Panc1 (cell line): Measurements from ENCODE around the gene AKAP12. TPM values are rescaled to one million over a fixed set of nuclear protein-coding genes. Genes with fewer than 3 reads are reported as not detected.

ENCODE experiments used
- ATAC-seq: fragments of 200-7000 bp; cut with Tn5 transposase; 2 replicates; pipeline ENCODE4 v1.9.1; 2020; ENCODE audit warnings: mild to moderate bottlenecking, moderate library complexity
- BruUV-seq: library from RNA; stranded (reverse); fragments of 400-500 nt; replicated peaks from 2 replicates; lab custom pipeline; 2021; lab: Mats Ljungman, UMichigan
- CTCF ChIA-PET: fragments of 300-600 bp; sonication (Branson Sonifier 250); formaldehyde crosslinking; loops from one replicate; lab custom pipeline; 2022; ENCODE audit warnings: antibody characterized with exemption; lab: Charles Lee
- POLR2A ChIA-PET: fragments of 300-600 bp; sonication (Branson Sonifier 250); formaldehyde crosslinking; loops from one replicate; lab custom pipeline; 2022; ENCODE audit warnings: antibody characterized with exemption; lab: Charles Lee
- DNase-seq: peaks from one replicate; pipeline ENCODE4 v3.0.0-alpha.2; 2010; ENCODE audit warnings: low read depth, low spot score
- H3K27ac ChIP-seq: 2 replicates; pipeline ENCODE4 v1.5.1; 2011; ENCODE audit warnings: mild to moderate bottlenecking, low read length, inconsistent platforms
- H3K27me3 ChIP-seq: fragments of 200-500 bp; sonication (Bioruptor generic); 2 replicates; pipeline ENCODE4 v1.6.0; 2014; ENCODE audit warnings: low read length, inconsistent platforms; ENCODE audit not compliant: control insufficient read depth, insufficient read depth
- H3K36me3 ChIP-seq: fragments of 200-500 bp; sonication (Bioruptor generic); 2 replicates; pipeline ENCODE4 v1.5.1; 2014; ENCODE audit warnings: inconsistent platforms, mild to moderate bottlenecking, low read length, moderate library complexity; ENCODE audit not compliant: control insufficient read depth, insufficient read depth
- H3K4me1 ChIP-seq: 2 replicates; pipeline ENCODE4 v1.5.1; 2011; ENCODE audit warnings: inconsistent platforms, mild to moderate bottlenecking, low read length, moderate library complexity; ENCODE audit not compliant: control insufficient read depth, insufficient read depth
- H3K4me3 ChIP-seq, 2 experiments: 2 replicates each; pipeline ENCODE4 v1.5.1; 2011 to 2012; ENCODE audit warnings: low read depth in 2 of 2, low read length in 2 of 2, mild to moderate bottlenecking in 2 of 2, inconsistent platforms in 1 of 2, moderate library complexity in 1 of 2
- H3K9me3 ChIP-seq: fragments of 200-500 bp; sonication (Bioruptor generic); 2 replicates; pipeline ENCODE4 v1.5.1; 2014; ENCODE audit warnings: low read depth, mild to moderate bottlenecking, inconsistent platforms, low read length, moderate library complexity; ENCODE audit not compliant: control insufficient read depth, insufficient read depth
- POLR2AphosphoS5 ChIP-seq: IDR thresholded peaks from 2 replicates; pipeline ENCODE4 v1.6.1; 2012; ENCODE audit warnings: mild to moderate bottlenecking, low read depth, low read length, moderate library complexity
- REST ChIP-seq, 2 experiments: IDR thresholded peaks; 2 replicates each; pipeline ENCODE4 v1.6.1; 2011 to 2012; ENCODE audit warnings: low read depth in 2 of 2, control low read depth in 1 of 2, low read length in 1 of 2, mild to moderate bottlenecking in 1 of 2, moderate library complexity in 1 of 2; ENCODE audit not compliant: insufficient read depth in 1 of 2
- SIN3A ChIP-seq: IDR thresholded peaks from 2 replicates; pipeline ENCODE4 v1.6.1; 2012; ENCODE audit warnings: low read depth, mild to moderate bottlenecking, low read length, moderate library complexity, borderline replicate concordance; ENCODE audit not compliant: insufficient read depth
- TCF7L2 ChIP-seq: IDR thresholded peaks from 2 replicates; pipeline ENCODE4 v1.6.1; 2011; ENCODE audit warnings: mild to moderate bottlenecking, low read depth, low read length, inconsistent platforms
- in situ Hi-C: cut with HindIII; loops from 2 replicates; pipeline ENCODE4 v1.10.0; 2016; ENCODE audit warnings: low sequenced_read_pairs, low pct_unique_long_range_greater_than_20kb
- intact Hi-C: fragments of 100-400 bp; cut with micrococcal nuclease; formaldehyde crosslinking; loops from one replicate; pipeline ENCODE4 v1.10.0; 2022; ENCODE audit not compliant: unreplicated experiment
- total RNA-seq: library from RNA; stranded (reverse); gene quantifications from one replicate; pipeline ENCODE4 v1.2.1, GENCODE V29; 2021; ENCODE audit not compliant: unreplicated experiment
- TF ChIP-seq, protein P1 (sequence below): fragments of 450-650 bp; IDR thresholded peaks from 2 replicates; pipeline ENCODE4 v1.5.1; 2017; ENCODE audit warnings: mild to moderate bottlenecking

AKAP12 gene
- total RNA-seq, 1 experiment from 2014 or later = 267 TPM

DNA sequence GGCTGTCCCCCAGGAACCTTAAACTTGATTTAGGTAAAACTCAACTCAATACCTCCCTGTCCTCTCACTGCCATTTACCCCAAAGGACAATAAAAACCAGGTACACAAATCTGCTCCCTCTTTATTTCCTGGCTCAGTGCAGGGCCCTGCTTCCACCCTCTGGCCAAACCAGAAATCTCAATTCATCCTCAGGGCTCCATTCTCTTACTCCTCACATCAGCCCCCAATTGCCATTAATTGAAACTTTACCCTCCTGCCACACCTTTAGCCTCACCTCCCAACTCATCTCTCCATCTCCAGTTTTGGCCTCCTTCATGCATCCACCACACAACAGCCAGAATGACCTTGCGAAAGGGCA, 141.1 kb downstream of the AKAP12 start:
- ATAC-seq (no peak), DNase-seq (no peak)
- Histone ChIP-seq H3K9me3 (no peaks in the 10 kb centered on the region), H3K4me1 (peaks cover 3% of the 10 kb centered on the region; the same call in 1 of the 2 replicates), H3K27ac (peak overlapping the region; percentile 46; the same call in 1 of the 2 replicates), H3K4me3 (no peak overlapping the region), H3K27me3 (no peaks in the 10 kb centered on the region), H3K36me3 (no peaks in the 10 kb centered on the region)
- intact Hi-C loops = no loop called here
- POLR2A ChIA-PET = no interaction called here
- in situ Hi-C loops = no loop called here
- no TSS peak for BruUV-seq
- CTCF ChIA-PET = no interaction called here
- TF ChIP-seq TCF7L2 (no peak), POLR2AphosphoS5 (no peak), REST (IDR thresholded peaks at IDR 0.05; ENCODE audit: insufficient read depth in 1 of 2, low read depth in 2 of 2, low read length in 1 of 2) (no peak), SIN3A (no peak)
- TF ChIP-seq, protein P1, sequence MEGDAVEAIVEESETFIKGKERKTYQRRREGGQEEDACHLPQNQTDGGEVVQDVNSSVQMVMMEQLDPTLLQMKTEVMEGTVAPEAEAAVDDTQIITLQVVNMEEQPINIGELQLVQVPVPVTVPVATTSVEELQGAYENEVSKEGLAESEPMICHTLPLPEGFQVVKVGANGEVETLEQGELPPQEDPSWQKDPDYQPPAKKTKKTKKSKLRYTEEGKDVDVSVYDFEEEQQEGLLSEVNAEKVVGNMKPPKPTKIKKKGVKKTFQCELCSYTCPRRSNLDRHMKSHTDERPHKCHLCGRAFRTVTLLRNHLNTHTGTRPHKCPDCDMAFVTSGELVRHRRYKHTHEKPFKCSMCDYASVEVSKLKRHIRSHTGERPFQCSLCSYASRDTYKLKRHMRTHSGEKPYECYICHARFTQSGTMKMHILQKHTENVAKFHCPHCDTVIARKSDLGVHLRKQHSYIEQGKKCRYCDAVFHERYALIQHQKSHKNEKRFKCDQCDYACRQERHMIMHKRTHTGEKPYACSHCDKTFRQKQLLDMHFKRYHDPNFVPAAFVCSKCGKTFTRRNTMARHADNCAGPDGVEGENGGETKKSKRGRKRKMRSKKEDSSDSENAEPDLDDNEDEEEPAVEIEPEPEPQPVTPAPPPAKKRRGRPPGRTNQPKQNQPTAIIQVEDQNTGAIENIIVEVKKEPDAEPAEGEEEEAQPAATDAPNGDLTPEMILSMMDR = no peak

DNA sequence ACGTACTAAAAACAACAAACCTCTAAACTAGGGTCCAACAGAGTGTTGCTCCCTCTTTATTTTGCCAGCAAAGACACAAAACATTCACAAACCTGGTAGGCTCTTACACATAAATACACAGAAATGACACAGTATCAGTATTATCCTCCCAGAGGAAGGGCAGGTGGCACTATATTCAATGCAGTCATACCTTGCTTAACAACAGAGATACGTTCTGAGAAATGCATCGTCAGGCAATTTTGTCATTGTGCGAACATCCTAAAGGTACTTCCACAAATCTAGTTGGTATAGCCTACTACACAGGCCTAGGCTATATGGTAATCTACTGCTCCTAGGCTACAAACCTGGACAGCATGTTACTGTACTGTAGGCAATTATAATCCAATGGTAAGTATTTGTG, 142.0 kb downstream of the AKAP12 start:
- CTCF ChIA-PET = no interaction called here
- no TSS peak for BruUV-seq
- POLR2A ChIA-PET = no interaction called here

More for the DNA sequence above, 142.0 kb downstream of the AKAP12 start:
- in situ Hi-C loops = no loop called here
- H3K9me3 ChIP-seq = no peaks in the 10 kb centered on the region
- TF ChIP-seq POLR2AphosphoS5 (no peak), SIN3A (no peak), TCF7L2 (no peak), REST (IDR thresholded peaks at IDR 0.05; ENCODE audit: insufficient read depth in 1 of 2, low read depth in 2 of 2, low read length in 1 of 2) (no peak)
- TF ChIP-seq, protein P1 = no peak
- ATAC-seq (no peak), DNase-seq (no peak)
- H3K4me3 ChIP-seq = no peak overlapping the region
- no peaks in the 10 kb centered on the region for H3K27me3 ChIP-seq
- no peak overlapping the region for H3K27ac ChIP-seq
- H3K36me3 ChIP-seq = no peaks in the 10 kb centered on the region
- intact Hi-C loops = no loop called here
- peaks cover 3% of the 10 kb centered on the region; the same call in 1 of the 2 replicates for H3K4me1 ChIP-seq
